K562 (cell line): ENCODE results near the gene NAT9. TPM values are rescaled to one million over a fixed set of nuclear protein-coding genes. Genes with fewer than 3 reads are reported as not detected.
A peak's percentile ranks its signal among the peaks of the same experiment; 100 is the strongest.

Source experiments
- ATAC-seq: fragments of 200-7000 bp; cut with Tn5 transposase; 3 replicates; pipeline ENCODE4 v1.9.1; 2020; ENCODE audit warnings: moderate library complexity
- BruUV-seq: library from RNA; stranded (reverse); fragments of 400-500 nt; replicated peaks from 2 replicates; lab custom pipeline; 2021; lab: Mats Ljungman, UMichigan
- CTCF ChIA-PET: fragments of 300-600 bp; formaldehyde crosslinking; extraction: SDS; loops from one replicate; lab custom pipeline; 2021; ENCODE audit warnings: low intra/inter-chr PET ratio; lab: Yijun Ruan, JAX
- POLR2A ChIA-PET: fragments of 300-600, 350-650 bp; sonication (Branson Sonifier 250); formaldehyde crosslinking; extraction: SDS; loops from one replicate; lab custom pipeline; 2021; ENCODE audit warnings: antibody characterized with exemption, inconsistent platforms; lab: Yijun Ruan, JAX
- DNase-seq, 4 experiments: peaks; one replicate each; pipeline versions ENCODE4 v3.0.0 to v3.0.0-alpha.2; 2011 to 2018; ENCODE audit warnings: low spot score in 3 of 4, mixed read lengths in 3 of 4; ENCODE audit errors: extremely low read depth in 1 of 4
- FAIRE-seq: peaks from 2 replicates; lab custom pipeline; 2011; peaks lifted over from hg19 to GRCh38; lab: Jason Lieb, UNC
- H2AFZ ChIP-seq: 2 replicates; pipeline ENCODE4 v1.6.0; 2011; ENCODE audit warnings: low read depth, low read length, control low read depth, inconsistent platforms
- H3K27ac ChIP-seq: fragments of 200-600 bp; 3 replicates; pipeline ENCODE4 v1.8.0; 2011; ENCODE audit warnings: low read depth, mild to moderate bottlenecking, control low read depth, inconsistent platforms, low read length, moderate library complexity, mixed read lengths; ENCODE audit errors: extremely low read depth
- H3K27me3 ChIP-seq, 2 experiments: fragments of 300-600 bp in 1 of 2; 2 replicates in 1 of 2; 3 replicates in 1 of 2; pipeline versions ENCODE4 v1.6.0 to v1.8.0; 2011; ENCODE audit warnings: inconsistent platforms in 2 of 2, low read length in 2 of 2, mild to moderate bottlenecking in 1 of 2, mixed read lengths in 1 of 2, moderate library complexity in 1 of 2; ENCODE audit not compliant: control insufficient read depth in 2 of 2, insufficient read depth in 2 of 2
- H3K36me3 ChIP-seq: fragments of 300-600 bp; 3 replicates; pipeline ENCODE4 v1.8.0; 2011; ENCODE audit warnings: mild to moderate bottlenecking, low read length, inconsistent platforms; ENCODE audit not compliant: control insufficient read depth, insufficient read depth
- H3K4me1 ChIP-seq, 2 experiments: fragments of 200-600 bp in 1 of 2; replicated peaks in 1 of 2; 2 replicates in 1 of 2; 3 replicates in 1 of 2; pipeline versions ENCODE4 v1.5.1 to v1.8.0; 2011; ENCODE audit warnings: inconsistent platforms in 2 of 2, low read length in 2 of 2, mild to moderate bottlenecking in 1 of 2, mixed read lengths in 1 of 2, moderate library complexity in 1 of 2; ENCODE audit not compliant: control insufficient read depth in 2 of 2, insufficient read depth in 2 of 2
- H3K4me2 ChIP-seq: 2 replicates; pipeline ENCODE4 v1.6.1; 2011; ENCODE audit warnings: low read length, control low read depth, inconsistent platforms, mixed read lengths; ENCODE audit not compliant: insufficient read depth
- H3K4me3 ChIP-seq: fragments of 200-600 bp; sonication (generic), shearing (Covaris generic); 2 replicates; pipeline ENCODE4 v1.5.1; 2016; ENCODE audit warnings: control low read depth, inconsistent platforms
- H3K79me2 ChIP-seq: fragments of 200-600 bp; 3 replicates; pipeline ENCODE4 v1.8.0; 2011; ENCODE audit warnings: low read length, inconsistent platforms; ENCODE audit not compliant: control insufficient read depth, insufficient read depth
- H3K9ac ChIP-seq, 2 experiments: 2 replicates each; pipeline versions ENCODE4 v1.6.0 to v1.6.1; 2011; ENCODE audit warnings: low read depth in 2 of 2, low read length in 2 of 2, control low read depth in 1 of 2, inconsistent platforms in 1 of 2, mild to moderate bottlenecking in 1 of 2, mixed read lengths in 1 of 2; ENCODE audit not compliant: insufficient read depth in 1 of 2
- H3K9me1 ChIP-seq: one replicate; pipeline ENCODE4 v1.6.0; 2011; ENCODE audit warnings: inconsistent platforms, mild to moderate bottlenecking, low read length, moderate library complexity; ENCODE audit not compliant: control insufficient read depth, insufficient read depth
- H3K9me3 ChIP-seq: replicated peaks from 2 replicates; pipeline ENCODE4 v1.5.1; 2011; ENCODE audit warnings: low read depth, low read length, inconsistent platforms; ENCODE audit not compliant: control insufficient read depth, insufficient read depth
- H4K20me1 ChIP-seq: replicated peaks from 2 replicates; pipeline ENCODE4 v1.6.1; 2011; ENCODE audit warnings: low read length, inconsistent platforms, mixed read lengths; ENCODE audit not compliant: control insufficient read depth, insufficient read depth
- SRSF1 ChIP-seq: fragments of 200-400 bp; formaldehyde crosslinking; IDR thresholded peaks from 2 replicates; pipeline ENCODE4 v1.6.1; 2017; ENCODE audit warnings: mild to moderate bottlenecking, low read depth, low read length, moderate library complexity
- WGBS: fragments of 100-300 bp; shearing (Covaris generic); methylation state at CpG from one replicate; pipeline ENCODE4 v1.1.6; 2016; ENCODE audit warnings: low coverage, mixed read lengths; ENCODE audit not compliant: insufficient coverage; ENCODE audit errors: missing lambda C conversion rate; 5-methylcytosine and 5-hydroxymethylcytosine counted together
- in situ Hi-C: fragments of 300-500 bp; cut with MboI; formaldehyde crosslinking; loops from 4 replicates; pipeline ENCODE4 v1.15.0; 2018; ENCODE audit warnings: inconsistent platforms, mixed read lengths
- intact Hi-C: fragments of 100-400 bp; cut with micrococcal nuclease; formaldehyde crosslinking; loops from 2 replicates; pipeline ENCODE4 v1.14.2; 2022
- polyA plus RNA-seq, 8 experiments: library from polyadenylated mRNA; depleted of rRNA in 4 of 8; stranded (reverse) in 5 of 8; unstranded in 3 of 8; fragments of >200 nt; fragmentation: Nextera tagmentation in 2 of 8; fragmentation: Illumina TruSeq in 1 of 8; extraction: Ambion mirVana in 2 of 8; extraction: Trizol in 1 of 8; gene quantifications; 2 replicates each; pipeline versions ENCODE4 v1.2.1 to v1.2.3, GENCODE V29; 2011 to 2014; ENCODE audit warnings: inconsistent platforms in 1 of 8, missing spikeins in 1 of 8
- total RNA-seq, 7 experiments: library from RNA; depleted of rRNA in 6 of 7; stranded (reverse); fragments of >200 nt in 6 of 7; fragmentation: Illumina TruSeq in 2 of 7; extraction: Trizol in 2 of 7; gene quantifications; 2 replicates each; pipeline versions ENCODE4 v1.2.1 to v1.2.3, GENCODE V29; 2011 to 2021; ENCODE audit warnings: low replicate concordance in 1 of 7
- TF ChIP-seq, protein P1 (sequence below): fragments of 450-650 bp; IDR thresholded peaks from 2 replicates; pipeline ENCODE4 v1.6.1; 2016

Gene NAT9
- total and polyA plus RNA-seq, 9 of the 15 experiments (the other 6 are each of a cell fraction or from before 2014, with no cell fraction given) = 4.2 to 63.6 (median 40.8) TPM

DNA sequence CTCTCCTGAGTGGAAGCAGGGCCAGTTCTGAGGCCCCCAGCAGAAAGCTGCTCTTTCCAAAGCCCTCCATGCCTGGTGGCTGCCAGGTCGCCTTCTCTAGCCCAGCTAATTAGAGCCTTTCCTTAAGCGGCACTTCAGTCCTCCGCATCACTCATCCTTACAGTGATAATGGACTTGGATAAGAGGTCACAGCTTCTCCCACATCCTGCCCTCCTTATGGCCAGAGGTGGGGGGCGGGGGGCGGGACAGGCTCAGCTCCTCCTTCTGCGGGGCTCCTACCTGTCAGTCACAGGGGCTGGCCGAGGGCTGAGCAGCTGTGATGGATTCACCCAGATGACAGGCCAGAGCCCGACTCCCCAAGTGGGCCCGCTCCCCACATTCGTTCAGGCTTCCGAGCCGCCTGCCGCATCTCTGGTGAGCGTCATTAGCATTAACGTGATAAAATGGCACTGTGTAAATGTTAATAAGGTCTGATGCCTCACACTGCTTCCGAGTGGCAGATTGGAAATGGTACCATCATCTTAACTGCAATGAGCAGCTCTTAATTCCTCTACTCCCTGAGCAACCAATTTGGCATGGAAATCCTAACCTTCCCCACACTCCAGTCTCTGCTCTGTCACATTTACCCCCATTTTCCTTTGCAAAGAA lies 42.3 kb upstream of the NAT9 start:
- ATAC-seq (peak; percentile 25; the same call in 2 of the 3 replicates), FAIRE-seq (no peak), DNase-seq (peak; percentile 20 to 42 (median 32))
- BruUV-seq = no TSS peak
- intact Hi-C loops (no loop called here), in situ Hi-C loops (no loop called here)
- Histone ChIP-seq H3K9me1 (peaks cover 2% of the 10 kb centered on the region), H3K79me2 (no peaks in the 10 kb centered on the region), H3K4me2 (no peak overlapping the region), H3K36me3 (no peaks in the 10 kb centered on the region), H3K4me1 (peaks cover 0 to 3% of the 10 kb centered on the region in 2 experiments; a peak in 1 of 5 replicates), H4K20me1 (peaks cover 7% of the 10 kb centered on the region; the same call in 1 of the 2 replicates), H3K27ac (no peak overlapping the region), H3K9me3 (no peaks in the 10 kb centered on the region), H3K9ac (no peak overlapping the region), H3K4me3 (no peak overlapping the region), H3K27me3 (no peaks in the 10 kb centered on the region), H2AFZ (no peak overlapping the region)
- ChIA-PET CTCF (no interaction called here), POLR2A (interaction anchor here (0.8 to 1.1 kb wide), 2 partner anchors 40 to 50 kb away, joined by 3 read pairs; no protein-coding TSS in a partner anchor)
- TF ChIP-seq, protein P1, sequence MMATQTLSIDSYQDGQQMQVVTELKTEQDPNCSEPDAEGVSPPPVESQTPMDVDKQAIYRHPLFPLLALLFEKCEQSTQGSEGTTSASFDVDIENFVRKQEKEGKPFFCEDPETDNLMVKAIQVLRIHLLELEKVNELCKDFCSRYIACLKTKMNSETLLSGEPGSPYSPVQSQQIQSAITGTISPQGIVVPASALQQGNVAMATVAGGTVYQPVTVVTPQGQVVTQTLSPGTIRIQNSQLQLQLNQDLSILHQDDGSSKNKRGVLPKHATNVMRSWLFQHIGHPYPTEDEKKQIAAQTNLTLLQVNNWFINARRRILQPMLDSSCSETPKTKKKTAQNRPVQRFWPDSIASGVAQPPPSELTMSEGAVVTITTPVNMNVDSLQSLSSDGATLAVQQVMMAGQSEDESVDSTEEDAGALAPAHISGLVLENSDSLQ = peak; percentile 53; the same call in 1 of the 2 replicates
- TF ChIP-seq SRSF1 = no peak
- WGBS = 72% methylated on average over 11 of the region's 16 CpGs
